ENCODE results near the gene TCEA3.

- TF ChIP-seq POLR2AphosphoS5 (IDR thresholded peaks at IDR 0.05; ENCODE audit: low read depth, low read length), result no peak
- no peak for TF ChIP-seq TAF1 (IDR thresholded peaks at IDR 0.05; ENCODE audit: borderline replicate concordance, insufficient read depth, low read length)
- TF ChIP-seq FOXP2 (optimal IDR thresholded peaks at IDR 0.05; ENCODE audit: borderline replicate concordance, extremely low read depth, extremely low read length, insufficient read depth), result no peak
- TF ChIP-seq SIN3A (IDR thresholded peaks at IDR 0.05; ENCODE audit: borderline replicate concordance, insufficient read depth, low read length), result no peak
These were observed 27.5 kb upstream of the TCEA3 start for GRCh38 chr1:23452011-23452411.

Measured in PFSK-1 (cell line).